HG02884 (cell line): Measurements from ENCODE around the gene CHMP5.

Experiments
- ATAC-seq: cut with Tn5 transposase; IDR thresholded peaks from one replicate; pipeline ENCODE4 v1.9.1; 2021; ENCODE audit warnings: mild to moderate bottlenecking, moderate library complexity; ENCODE audit not compliant: unreplicated experiment

CHMP5 gene

DNA sequence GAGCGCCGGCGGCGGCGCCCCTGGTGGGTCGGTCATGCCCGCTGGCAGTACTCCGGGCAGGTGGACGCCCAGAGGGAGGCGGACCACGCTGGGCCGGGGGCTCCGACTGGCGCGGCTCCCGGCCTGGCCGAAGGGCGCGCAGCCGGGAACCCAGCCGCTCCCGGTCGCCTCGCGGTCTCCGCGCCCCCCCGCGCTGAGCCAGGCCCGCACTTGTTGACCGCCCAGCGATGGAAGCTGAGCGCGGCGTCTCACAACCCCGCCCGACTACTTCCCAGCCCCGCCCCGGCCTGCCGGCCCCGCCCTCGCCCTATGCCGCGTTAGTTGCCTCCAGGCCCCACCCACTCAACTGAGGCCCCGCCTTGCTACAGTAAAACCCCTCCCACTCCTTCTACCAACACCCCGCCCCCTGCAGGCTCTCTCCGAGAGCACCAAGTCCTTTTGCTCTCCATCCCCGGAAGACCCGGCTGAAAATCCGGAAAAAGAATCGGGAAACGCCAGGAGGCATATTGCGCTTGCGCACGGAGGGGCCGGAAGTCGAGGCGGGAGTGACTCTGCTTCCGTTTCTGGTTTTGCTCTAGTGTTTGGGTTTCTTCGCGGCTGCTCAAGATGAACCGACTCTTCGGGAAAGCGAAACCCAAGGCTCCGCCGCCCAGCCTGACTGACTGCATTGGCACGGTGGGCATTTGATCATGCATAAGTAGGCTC lies at the start of gene CHMP5, which contains the start of gene BAG1:
Gene CHMP5 (plus strand): TSS at position 577 of the 705 bp plus-strand sequence. CDS start 30 bp downstream, at position 607.
Gene BAG1 (minus strand): TSS at position 236 of the 705 bp plus-strand sequence.
- ATAC-seq, result peak; percentile 79

DNA sequence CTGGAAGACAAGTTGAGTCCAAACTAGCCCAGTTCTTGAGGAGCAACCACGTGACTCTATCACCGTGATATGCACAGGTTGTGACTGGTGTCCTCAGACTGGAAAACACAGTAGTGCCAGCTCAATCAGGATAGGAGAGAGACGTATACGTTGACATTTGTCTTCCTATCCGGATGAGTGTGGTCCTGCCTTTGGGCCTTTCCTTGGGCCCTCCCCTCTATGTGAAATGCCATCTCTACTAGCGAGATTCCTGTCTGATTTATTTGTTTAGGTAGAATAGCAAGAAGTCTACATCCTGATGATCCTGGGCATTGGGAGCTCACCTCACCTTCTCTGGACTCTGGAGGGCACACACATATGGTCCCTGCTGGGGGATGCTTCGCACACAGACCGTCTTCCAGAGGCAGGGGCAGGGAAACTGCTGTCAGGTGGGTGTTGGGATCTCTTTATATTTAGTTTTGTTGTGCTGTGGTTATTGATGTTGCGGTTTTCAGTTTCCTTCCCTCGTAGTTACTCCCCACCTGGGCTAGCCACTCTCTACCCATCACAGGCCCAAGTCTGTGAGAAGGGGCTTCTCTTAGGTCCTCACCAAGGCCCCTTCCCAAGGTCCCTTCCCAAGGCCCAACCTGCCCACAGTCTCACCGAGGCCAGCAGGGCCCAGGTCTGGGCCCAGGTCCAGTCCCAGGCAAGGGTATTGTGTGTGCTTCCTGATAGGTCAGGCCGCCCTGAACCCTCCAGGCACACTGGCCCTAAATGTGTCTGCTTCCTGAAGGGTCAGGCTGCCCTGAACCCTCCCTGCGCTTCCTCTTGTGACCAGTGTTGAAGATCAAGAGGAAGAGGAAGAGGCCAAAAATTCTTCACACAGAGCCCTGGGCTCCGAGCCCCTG lies 43.9 kb upstream of the CHMP5 start:
- ATAC-seq, result no peak

DNA sequence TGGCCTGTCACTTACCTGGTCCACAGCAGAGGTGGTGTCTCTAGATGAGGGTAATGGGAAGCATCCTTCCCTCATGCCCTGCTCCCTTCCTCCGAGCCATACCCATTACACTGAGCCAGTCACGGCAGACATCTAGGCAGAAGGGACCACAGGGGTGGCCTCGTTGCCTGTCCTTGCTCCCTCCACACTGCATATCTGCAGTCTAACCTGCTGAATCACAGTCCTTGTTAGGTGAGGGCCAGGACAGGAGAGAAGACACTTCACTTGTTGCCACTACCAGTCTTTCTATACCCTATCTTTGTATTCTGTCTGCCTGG lies 43.3 kb upstream of the CHMP5 start:
- no peak for ATAC-seq

DNA sequence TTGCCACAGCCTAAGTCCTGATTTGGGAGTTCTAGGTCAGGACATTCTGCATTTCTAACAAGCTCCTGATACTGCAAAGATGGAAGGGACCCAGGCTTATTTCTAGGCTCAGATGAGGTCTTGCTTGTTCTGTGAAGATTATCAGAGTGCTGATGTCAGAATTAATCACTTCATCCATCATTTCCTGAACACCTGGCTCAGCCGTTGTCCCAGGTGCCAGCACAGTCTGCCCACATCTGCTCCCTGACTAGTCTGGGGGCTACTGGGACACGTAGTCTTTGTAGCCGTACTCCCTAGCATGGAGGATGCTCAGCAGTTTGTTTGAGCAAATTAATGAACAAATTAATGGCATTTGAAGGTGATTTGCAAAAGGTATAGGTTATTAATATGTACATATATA lies 42.8 kb upstream of the CHMP5 start:
- no peak for ATAC-seq

DNA sequence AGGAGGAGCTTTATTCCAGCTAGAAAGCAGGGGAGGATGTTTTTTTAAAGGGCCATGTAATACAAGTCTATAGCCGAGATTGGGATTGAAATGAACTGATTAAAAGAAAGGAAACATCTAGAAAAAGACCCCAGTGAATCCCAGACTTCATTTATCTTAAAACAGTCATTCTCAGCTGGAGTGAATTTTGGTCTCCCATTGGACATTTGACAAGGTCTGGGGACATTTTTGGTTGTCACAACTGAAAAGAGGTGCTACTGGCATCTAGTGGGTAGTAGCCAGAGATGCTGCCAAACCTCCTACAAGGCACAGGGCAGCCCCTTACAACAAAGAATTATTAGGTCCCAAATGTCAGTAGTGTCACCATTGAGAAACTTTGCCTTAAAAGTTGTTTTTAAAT lies 41.2 kb upstream of the CHMP5 start:
- no peak for ATAC-seq

DNA sequence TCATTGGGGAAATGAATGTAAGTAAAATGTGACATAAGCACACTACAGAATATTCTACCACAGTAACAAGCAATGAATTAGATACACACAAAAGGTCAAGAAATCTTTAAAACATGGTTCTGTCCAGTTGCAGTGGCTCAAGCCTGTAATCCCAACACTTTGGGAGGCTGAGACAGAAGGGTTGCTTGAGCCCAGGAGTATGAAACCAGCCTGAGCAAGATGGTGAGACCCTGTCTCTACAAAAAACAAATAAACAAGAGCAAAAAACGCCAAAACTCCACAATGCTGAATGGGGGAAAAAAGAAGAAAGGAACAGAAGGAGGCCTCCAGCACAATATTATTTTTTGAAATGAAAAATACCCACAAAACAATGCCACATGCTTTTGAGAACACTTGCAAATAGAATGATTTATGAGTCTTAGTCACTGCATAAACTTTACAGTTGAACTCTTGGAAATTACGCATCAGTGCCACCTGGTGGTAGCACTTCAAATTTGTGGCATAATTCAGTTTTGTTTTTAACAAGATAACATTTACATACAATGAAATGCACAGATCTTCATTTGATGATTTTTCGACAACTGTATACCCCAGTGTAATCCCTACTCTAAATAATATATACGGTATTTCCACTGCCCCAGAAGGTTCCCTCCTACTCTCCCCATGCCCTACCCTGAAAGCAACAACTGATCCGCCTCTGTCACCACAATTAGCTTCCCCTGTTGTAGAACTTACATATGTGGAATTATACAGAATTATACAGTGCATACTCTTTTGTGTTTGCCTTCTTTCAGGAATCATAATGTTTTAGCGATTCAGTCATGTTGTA lies 39.3 kb upstream of the CHMP5 start:
- no peak for ATAC-seq

DNA sequence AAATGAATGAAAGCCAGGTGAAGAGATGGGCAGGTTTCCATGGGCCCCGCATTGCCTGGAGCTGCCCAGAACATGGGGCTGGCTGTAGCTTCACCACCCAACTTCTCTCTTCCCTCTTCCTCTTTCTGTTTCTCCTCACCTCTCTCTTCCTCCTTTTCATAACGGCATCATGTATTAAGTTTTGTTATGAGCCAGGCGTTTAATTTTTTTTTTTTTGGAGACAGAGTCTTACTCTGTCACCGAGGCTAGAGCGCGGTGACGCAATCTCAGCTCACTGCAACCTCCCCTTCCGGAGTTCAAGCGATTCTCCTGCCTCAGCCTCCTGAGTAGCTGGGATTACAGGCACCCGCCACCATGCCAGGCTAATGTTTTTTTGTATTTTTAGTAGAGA lies 37.8 kb upstream of the CHMP5 start:
- ATAC-seq, result peak; percentile 62

DNA sequence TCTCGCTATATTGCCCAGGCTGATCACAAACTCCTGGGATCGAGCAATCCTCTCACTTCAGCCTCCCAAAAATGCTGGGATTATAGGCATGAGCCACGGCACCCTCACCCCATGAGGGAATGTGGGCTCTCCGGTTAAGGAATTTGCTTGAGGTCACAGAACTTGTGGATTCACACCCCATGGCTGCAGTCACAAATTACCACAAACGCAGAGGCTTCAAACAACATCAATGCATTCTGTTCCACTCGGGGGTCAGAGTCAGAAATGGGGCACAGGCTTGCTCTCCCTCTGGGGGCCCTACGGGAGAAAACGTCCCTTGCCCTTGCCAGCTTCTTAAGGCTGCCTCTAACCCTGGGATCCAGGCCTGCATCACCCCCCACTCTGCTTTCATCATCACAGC lies 37.1 kb upstream of the CHMP5 start:
- ATAC-seq, result no peak

DNA sequence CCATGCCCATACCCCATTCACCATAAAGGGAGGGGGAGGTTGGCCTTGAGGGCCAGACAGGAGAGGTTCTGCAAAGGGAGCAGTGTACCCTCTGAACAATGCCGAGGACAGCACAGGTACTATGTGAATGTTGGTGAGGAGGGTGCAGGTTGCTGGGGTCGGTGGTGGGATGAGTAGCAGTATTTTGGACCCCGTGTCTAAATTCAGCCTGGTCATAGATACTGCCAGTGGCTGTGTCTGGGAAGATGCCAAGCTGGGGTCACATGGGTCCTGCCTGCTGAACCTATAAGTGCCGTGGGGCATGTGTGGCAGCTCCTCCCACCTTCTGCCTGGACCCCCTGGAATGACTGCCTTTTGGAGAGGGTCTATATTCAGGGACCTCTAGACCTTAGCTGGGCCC lies 36.2 kb upstream of the CHMP5 start:
- no peak for ATAC-seq

DNA sequence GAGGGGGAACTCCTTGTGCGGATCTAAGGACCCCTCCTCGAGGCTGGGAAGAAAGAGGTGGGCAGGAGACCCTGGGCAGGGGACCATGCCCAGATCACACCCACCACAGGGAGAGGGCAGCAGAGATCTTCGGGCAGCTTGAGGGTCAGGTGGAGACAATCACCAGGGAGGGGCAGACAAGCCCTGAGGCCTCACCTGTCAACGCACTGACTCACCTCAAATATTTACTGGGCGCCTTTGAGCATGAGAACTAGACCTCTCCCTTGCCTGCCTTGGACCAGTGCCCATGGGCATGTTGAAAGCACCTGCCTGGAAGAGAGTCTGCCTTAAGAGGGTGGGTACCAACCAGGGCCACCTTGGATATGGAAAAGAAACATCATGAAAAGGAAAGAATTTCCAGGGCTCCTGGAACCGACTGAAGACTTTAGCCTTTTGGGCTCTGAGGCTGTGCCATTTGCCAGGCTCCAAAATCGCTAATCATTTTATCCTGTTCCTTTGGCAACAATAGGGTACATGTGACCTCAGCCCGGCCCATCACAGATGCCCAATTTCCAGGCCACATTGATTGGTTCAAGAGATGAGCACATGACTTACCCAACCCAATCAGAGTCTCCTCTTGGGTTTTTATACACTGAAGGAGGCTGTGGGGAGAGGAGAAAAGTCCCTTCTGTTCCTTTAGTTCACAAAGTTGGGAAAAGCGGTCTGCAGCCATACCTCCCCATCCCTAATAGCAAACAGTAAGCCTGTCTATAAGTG lies 35.3 kb upstream of the CHMP5 start:
- no peak for ATAC-seq

DNA sequence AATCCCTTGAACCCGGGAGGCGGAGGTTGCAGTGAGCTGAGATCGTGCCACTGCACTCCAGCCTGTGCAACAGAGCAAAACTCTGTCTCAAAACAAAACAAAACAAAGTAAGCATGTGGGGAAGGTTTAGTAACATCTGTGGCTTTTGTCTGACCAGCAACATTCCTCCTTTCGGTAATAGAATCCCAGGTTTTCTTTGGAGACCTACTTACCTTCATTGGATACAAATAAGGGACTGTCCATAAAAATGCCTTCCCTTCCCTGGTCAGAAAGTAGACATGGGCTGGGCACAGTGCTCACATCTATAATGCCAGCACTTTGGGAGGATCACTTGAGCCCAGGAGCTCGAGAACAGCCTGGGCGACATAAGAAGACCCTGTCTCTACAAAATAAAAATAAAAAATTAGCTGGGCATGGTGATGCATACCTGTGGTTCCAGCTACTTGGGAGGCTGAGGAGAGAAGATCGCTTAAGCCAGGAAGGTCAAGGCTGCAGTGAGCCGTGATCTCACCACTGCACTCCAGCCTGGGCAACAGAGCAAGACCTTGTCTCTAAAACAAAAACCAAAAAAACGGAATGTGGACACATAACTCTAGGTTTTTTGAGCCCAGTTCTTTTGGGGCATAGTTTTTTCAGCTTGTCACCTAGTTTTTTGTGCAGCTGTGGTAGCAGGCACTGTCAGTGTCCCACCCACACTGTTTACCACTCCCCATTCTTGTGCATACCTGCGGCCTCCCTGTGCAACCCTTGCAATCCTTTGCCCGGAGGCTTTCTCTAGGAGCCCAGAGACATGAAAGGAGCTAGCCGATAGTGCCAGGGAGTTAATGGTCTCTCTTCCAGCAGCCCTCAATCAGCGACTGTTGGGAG lies 33.9 kb upstream of the CHMP5 start:
- ATAC-seq, result no peak

DNA sequence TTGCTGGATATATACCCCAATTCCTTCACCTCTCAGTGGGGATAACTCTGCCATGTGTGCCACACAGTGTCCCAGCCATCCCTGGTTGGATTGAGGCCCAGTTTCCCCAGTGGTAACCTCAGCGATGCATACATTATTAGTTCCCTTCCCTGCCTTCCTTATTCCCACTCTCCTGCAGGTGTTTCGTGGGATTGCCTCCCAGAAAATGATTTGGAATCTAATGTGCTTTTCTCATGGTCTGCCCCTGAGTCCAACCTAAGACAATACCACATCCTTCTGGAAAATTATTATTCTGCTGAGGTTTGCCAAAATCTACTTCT lies 33.3 kb upstream of the CHMP5 start:
- ATAC-seq, result no peak

DNA sequence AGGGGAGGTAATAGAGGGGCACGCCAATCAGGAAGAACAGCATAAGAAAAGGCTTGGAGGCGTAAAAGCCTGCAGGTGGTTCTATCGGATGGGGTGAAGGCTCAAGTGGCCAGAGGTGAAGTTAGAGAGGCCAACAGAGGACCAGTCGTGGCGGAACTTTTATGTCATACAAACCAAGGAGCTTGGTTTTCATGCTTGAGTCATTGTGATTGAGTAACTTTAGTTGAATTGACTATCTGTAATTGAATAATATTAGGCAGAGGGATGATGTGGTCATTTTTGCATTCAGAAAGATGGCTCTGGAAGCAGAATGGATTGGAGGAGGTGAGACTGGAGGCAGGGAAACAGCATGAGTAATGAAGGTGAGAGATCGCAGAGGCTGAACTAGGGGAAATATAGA lies 32.0 kb upstream of the CHMP5 start:
- no peak for ATAC-seq

DNA sequence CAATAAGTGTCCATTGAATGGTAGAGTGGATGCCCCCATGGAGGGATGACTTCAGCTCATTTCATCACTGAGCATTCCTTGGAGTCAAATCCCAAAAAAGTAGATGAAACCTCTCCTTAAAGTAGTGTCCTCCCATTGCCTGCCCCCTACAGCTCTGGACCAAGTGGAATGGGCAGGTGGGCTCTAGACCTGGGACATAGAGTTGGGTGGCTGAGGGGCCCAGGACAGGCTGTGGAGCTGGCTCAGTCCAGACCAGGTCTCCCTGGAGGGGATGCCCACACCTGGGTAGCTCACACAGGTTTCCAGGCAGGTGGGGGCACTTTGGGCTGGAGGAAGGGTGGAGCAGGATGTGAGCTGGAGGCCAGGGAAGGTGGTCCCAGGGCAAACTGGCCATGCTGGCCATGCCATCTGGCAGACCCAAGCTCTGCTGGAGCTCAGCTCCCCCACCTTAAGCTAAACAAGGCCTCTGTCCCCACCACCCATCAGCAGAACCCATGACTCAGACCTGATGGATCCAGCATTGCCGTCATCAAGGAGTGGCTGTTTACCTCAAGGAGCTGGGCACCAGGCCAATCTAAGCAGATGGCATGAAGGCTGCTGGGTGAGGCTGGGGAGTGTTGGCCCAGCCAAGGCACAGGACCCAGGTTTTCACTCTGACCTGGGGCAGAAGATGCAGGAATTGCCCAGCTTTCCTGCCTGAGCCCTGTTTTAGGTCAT lies 31.1 kb upstream of the CHMP5 start:
- no peak for ATAC-seq

DNA sequence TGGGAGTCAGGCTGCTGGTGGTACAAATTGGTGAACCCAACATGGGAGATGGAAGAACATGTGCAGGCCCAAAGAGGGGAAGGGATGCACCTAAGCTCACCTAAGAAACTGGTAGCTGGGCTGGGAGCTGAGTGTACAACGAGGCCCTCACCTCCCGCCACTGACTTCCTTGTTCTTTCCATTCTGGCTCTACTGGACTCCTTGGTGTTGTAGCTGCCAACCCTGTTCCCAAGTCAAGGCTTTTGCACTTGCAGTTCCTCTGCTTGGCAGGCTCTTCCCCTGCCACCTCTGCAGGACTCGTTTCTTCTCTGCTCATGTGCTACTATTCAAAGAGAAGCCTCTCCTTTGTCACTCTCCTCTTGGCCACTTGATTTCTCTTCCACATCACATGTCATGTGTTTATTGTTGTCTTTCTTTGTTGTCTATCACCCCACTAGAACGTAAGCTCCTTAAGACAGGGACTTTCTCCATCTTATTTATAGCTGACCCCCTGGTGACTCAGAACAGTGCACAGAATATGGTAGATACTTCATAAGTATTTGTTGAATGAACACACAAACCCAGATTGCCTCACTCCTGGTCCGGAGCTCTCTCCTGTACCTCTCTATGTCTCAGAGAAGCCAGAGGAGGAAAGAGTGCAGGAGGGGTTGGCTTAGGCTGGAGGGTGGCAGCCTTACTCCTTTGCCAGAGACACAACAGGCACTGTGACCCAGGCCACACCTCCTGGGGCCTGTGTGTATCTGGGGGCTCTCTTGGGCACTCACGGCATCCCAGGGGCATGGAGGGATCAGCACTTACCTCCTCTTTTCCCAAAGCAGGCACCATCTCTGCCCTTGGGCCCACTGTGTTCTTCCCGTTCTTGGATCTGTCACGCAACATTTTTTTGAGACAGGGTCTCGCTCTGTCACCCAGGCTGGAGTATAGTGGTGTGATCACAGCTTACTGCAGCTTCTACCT lies 30.1 kb upstream of the CHMP5 start:
- no peak for ATAC-seq

DNA sequence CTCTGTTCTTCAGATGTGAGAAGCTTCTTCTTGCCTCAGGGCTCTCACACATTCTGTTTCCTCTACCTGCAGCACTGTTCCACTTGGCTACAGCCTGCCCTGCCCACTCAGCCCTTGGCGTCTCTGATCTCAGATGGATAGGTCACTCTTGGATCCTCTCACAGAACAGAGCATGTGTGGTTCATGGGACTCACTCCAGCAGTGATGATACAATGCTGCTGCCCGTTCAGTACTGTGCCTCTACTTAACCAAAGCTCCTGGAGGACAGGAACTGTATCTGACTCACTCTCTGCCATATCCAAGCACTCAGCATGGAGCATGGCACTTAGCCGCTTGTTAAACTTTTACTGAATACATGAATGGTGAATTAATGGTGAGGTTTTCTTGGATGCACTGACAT lies 28.3 kb upstream of the CHMP5 start:
- no peak for ATAC-seq

DNA sequence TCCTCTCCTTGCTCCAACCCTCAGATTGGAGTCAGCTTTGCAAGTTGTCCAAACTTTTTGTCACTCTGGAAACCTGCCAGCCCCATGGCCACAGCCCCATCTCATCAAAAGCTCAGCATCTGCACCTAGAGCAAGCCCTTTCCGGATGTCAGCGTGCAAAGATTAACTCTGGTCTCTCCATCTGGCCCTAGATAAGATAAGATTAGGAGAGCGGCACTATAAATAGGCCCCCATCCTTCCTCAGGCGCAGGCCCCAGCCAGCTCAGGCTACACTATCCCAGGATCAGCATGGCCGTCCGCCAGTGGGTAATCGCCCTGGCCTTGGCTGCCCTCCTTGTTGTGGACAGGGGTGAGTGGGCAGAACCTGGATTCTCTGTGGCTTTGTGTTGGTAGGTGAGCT lies 24.9 kb upstream of the CHMP5 start, which contains the start of gene SPINK4:
Gene SPINK4 (plus strand): TSS at position 247 of the 400 bp plus-strand sequence. CDS start 42 bp downstream, at position 289.
- no peak for ATAC-seq

DNA sequence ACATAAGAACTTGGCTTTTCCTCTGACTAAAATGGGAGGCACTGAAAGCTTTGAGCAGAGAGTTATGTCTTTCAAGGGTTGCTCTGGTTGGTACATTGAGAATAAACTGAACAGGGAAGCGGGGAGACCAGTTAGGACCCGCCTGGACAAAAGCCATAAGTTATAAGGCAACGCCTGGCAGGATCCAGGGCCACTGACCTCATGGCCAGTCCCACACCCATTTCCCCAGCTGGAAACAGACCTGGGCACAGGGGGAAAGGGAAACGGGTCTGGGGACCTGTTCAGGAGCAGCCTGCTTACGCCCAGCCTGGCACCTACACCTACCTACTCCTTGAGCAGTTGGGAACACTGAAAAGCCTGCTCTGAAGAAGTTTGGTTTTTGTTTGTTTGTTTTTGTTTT lies 23.6 kb upstream of the CHMP5 start:
- ATAC-seq, result no peak
